Panc1 (cell line): Measurements from ENCODE around the gene AHRR. TPM values are rescaled to one million over a fixed set of nuclear protein-coding genes. Genes with fewer than 3 reads are reported as not detected.

Experiments used
- ATAC-seq: fragments of 200-7000 bp; cut with Tn5 transposase; 2 replicates; pipeline ENCODE4 v1.9.1; 2020; ENCODE audit warnings: mild to moderate bottlenecking, moderate library complexity
- BruUV-seq: library from RNA; stranded (reverse); fragments of 400-500 nt; replicated peaks from 2 replicates; lab custom pipeline; 2021; lab: Mats Ljungman, UMichigan
- CTCF ChIA-PET: fragments of 300-600 bp; sonication (Branson Sonifier 250); formaldehyde crosslinking; loops from one replicate; lab custom pipeline; 2022; ENCODE audit warnings: antibody characterized with exemption; lab: Charles Lee
- POLR2A ChIA-PET: fragments of 300-600 bp; sonication (Branson Sonifier 250); formaldehyde crosslinking; loops from one replicate; lab custom pipeline; 2022; ENCODE audit warnings: antibody characterized with exemption; lab: Charles Lee
- DNase-seq: peaks from one replicate; pipeline ENCODE4 v3.0.0-alpha.2; 2010; ENCODE audit warnings: low read depth, low spot score
- H3K27ac ChIP-seq: 2 replicates; pipeline ENCODE4 v1.5.1; 2011; ENCODE audit warnings: mild to moderate bottlenecking, low read length, inconsistent platforms
- H3K27me3 ChIP-seq: fragments of 200-500 bp; sonication (Bioruptor generic); 2 replicates; pipeline ENCODE4 v1.6.0; 2014; ENCODE audit warnings: low read length, inconsistent platforms; ENCODE audit not compliant: control insufficient read depth, insufficient read depth
- H3K36me3 ChIP-seq: fragments of 200-500 bp; sonication (Bioruptor generic); 2 replicates; pipeline ENCODE4 v1.5.1; 2014; ENCODE audit warnings: inconsistent platforms, mild to moderate bottlenecking, low read length, moderate library complexity; ENCODE audit not compliant: control insufficient read depth, insufficient read depth
- H3K4me1 ChIP-seq: 2 replicates; pipeline ENCODE4 v1.5.1; 2011; ENCODE audit warnings: inconsistent platforms, mild to moderate bottlenecking, low read length, moderate library complexity; ENCODE audit not compliant: control insufficient read depth, insufficient read depth
- H3K4me3 ChIP-seq, 2 experiments: 2 replicates each; pipeline ENCODE4 v1.5.1; 2011 to 2012; ENCODE audit warnings: low read depth in 2 of 2, low read length in 2 of 2, mild to moderate bottlenecking in 2 of 2, inconsistent platforms in 1 of 2, moderate library complexity in 1 of 2
- H3K9me3 ChIP-seq: fragments of 200-500 bp; sonication (Bioruptor generic); 2 replicates; pipeline ENCODE4 v1.5.1; 2014; ENCODE audit warnings: low read depth, mild to moderate bottlenecking, inconsistent platforms, low read length, moderate library complexity; ENCODE audit not compliant: control insufficient read depth, insufficient read depth
- CTCF ChIP-seq: fragments of 450-650 bp; IDR thresholded peaks from 2 replicates; pipeline ENCODE4 v1.5.1; 2017; ENCODE audit warnings: mild to moderate bottlenecking
- POLR2AphosphoS5 ChIP-seq: IDR thresholded peaks from 2 replicates; pipeline ENCODE4 v1.6.1; 2012; ENCODE audit warnings: mild to moderate bottlenecking, low read depth, low read length, moderate library complexity
- SIN3A ChIP-seq: IDR thresholded peaks from 2 replicates; pipeline ENCODE4 v1.6.1; 2012; ENCODE audit warnings: low read depth, mild to moderate bottlenecking, low read length, moderate library complexity, borderline replicate concordance; ENCODE audit not compliant: insufficient read depth
- TCF7L2 ChIP-seq: IDR thresholded peaks from 2 replicates; pipeline ENCODE4 v1.6.1; 2011; ENCODE audit warnings: mild to moderate bottlenecking, low read depth, low read length, inconsistent platforms
- in situ Hi-C: cut with HindIII; loops from 2 replicates; pipeline ENCODE4 v1.10.0; 2016; ENCODE audit warnings: low sequenced_read_pairs, low pct_unique_long_range_greater_than_20kb
- intact Hi-C: fragments of 100-400 bp; cut with micrococcal nuclease; formaldehyde crosslinking; loops from one replicate; pipeline ENCODE4 v1.10.0; 2022; ENCODE audit not compliant: unreplicated experiment
- total RNA-seq: library from RNA; stranded (reverse); gene quantifications from one replicate; pipeline ENCODE4 v1.2.1, GENCODE V29; 2021; ENCODE audit not compliant: unreplicated experiment
- TF ChIP-seq, protein P1 (sequence below), 2 experiments: IDR thresholded peaks; 2 replicates each; pipeline ENCODE4 v1.6.1; 2011 to 2012; ENCODE audit warnings: low read depth in 2 of 2, control low read depth in 1 of 2, low read length in 1 of 2, mild to moderate bottlenecking in 1 of 2, moderate library complexity in 1 of 2; ENCODE audit not compliant: insufficient read depth in 1 of 2

Gene AHRR
- total RNA-seq, 1 experiment from 2014 or later, result 23.6 TPM

GRCh38 chr5:348726-349125 is 27.2 kb downstream of the AHRR start:
- intact Hi-C loops (no loop called here), in situ Hi-C loops (no loop called here)
- ATAC-seq, result no peak
- no peaks in the 10 kb centered on the region for H3K27me3 ChIP-seq
- no peak overlapping the region for H3K27ac ChIP-seq
- no TSS peak for BruUV-seq
- DNase-seq, result no peak
- CTCF ChIA-PET, result interaction anchor here (0.6 kb wide), 1 partner anchor 31 kb away, joined by 8 read pairs; no protein-coding TSS in a partner anchor
- POLR2A ChIA-PET, result interaction anchor here (0.6 kb wide), 2 partner anchors 82 to 516 kb away, joined by 3 to 11 read pairs; no protein-coding TSS in a partner anchor
- TF ChIP-seq, protein P1, sequence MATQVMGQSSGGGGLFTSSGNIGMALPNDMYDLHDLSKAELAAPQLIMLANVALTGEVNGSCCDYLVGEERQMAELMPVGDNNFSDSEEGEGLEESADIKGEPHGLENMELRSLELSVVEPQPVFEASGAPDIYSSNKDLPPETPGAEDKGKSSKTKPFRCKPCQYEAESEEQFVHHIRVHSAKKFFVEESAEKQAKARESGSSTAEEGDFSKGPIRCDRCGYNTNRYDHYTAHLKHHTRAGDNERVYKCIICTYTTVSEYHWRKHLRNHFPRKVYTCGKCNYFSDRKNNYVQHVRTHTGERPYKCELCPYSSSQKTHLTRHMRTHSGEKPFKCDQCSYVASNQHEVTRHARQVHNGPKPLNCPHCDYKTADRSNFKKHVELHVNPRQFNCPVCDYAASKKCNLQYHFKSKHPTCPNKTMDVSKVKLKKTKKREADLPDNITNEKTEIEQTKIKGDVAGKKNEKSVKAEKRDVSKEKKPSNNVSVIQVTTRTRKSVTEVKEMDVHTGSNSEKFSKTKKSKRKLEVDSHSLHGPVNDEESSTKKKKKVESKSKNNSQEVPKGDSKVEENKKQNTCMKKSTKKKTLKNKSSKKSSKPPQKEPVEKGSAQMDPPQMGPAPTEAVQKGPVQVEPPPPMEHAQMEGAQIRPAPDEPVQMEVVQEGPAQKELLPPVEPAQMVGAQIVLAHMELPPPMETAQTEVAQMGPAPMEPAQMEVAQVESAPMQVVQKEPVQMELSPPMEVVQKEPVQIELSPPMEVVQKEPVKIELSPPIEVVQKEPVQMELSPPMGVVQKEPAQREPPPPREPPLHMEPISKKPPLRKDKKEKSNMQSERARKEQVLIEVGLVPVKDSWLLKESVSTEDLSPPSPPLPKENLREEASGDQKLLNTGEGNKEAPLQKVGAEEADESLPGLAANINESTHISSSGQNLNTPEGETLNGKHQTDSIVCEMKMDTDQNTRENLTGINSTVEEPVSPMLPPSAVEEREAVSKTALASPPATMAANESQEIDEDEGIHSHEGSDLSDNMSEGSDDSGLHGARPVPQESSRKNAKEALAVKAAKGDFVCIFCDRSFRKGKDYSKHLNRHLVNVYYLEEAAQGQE (IDR thresholded peaks at IDR 0.05; ENCODE audit: insufficient read depth in 1 of 2, low read depth in 2 of 2, low read length in 1 of 2), result no peak
- TF ChIP-seq TCF7L2 (no peak), SIN3A (no peak), CTCF (no peak), POLR2AphosphoS5 (no peak)
- no peaks in the 10 kb centered on the region for H3K36me3 ChIP-seq
- peaks cover 4% of the 10 kb centered on the region for H3K4me1 ChIP-seq
- no peak overlapping the region for H3K4me3 ChIP-seq
- no peaks in the 10 kb centered on the region for H3K9me3 ChIP-seq

GRCh38 chr5:350355-350754 is 28.8 kb downstream of the AHRR start:
- no TSS peak for BruUV-seq
- ChIA-PET CTCF (no interaction called here), POLR2A (no interaction called here)
- ATAC-seq (no peak), DNase-seq (no peak)
- Histone ChIP-seq H3K9me3 (no peaks in the 10 kb centered on the region), H3K4me1 (peaks cover 4% of the 10 kb centered on the region), H3K4me3 (no peak overlapping the region), H3K27ac (no peak overlapping the region), H3K27me3 (no peaks in the 10 kb centered on the region), H3K36me3 (no peaks in the 10 kb centered on the region)
- intact Hi-C loops (no loop called here), in situ Hi-C loops (no loop called here)
- TF ChIP-seq CTCF (no peak; the same call in 1 of the 2 replicates), SIN3A (no peak), TCF7L2 (no peak), POLR2AphosphoS5 (no peak)
- TF ChIP-seq, protein P1 (IDR thresholded peaks at IDR 0.05; ENCODE audit: insufficient read depth in 1 of 2, low read depth in 2 of 2, low read length in 1 of 2), result no peak
